Mammary epithelial cell (primary cell): Measurements from ENCODE around the gene NEUROG1.

Experiments used
- CTCF ChIP-seq, 2 donors: IDR thresholded peaks in 1 of 2; conservative IDR thresholded peaks in 1 of 2; 2 replicates each; pipeline ENCODE4 v1.5.1; 2011 to 2012; ENCODE audit warnings: inconsistent platforms in 2 of 2, low read length in 2 of 2, mild to moderate bottlenecking in 2 of 2, control low read depth in 1 of 2, low read depth in 1 of 2; ENCODE audit not compliant: insufficient read depth in 1 of 2; ENCODE audit errors: extremely low read depth in 1 of 2
- EZH2 ChIP-seq: IDR thresholded peaks from 2 replicates; pipeline ENCODE4 v1.6.1; 2012; ENCODE audit warnings: low read length, inconsistent platforms, borderline replicate concordance

DNA sequence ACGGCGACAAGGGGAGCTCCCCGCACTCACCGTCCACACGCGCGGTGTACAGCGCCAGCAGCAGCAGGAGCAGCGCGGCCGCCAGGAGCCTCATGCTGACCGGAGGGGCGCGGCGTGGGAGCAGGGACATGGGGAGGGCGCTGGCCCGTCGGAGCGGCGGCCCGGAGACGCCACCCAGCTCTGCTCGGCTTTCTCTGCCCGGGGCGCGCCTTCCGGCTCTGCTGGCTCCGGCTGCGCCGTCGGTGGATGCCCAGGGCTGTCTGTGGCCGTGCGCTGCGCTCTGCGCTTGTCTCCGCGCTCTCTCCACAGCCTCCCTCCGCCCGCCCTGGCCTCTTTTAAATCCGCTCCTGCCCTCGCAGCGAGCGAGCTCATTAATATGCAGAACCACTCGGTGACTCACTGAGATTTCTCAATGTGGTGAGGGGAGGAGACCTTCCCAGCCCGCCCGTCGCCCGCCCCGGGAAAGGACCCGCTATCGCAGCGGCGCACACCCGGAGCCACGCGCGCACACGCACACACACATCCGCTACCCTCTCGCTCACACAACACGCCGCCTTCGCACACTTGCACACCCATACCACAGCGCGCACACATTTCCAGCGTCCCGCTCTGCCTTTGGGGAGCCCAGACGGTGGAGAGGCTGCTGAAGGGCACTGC lies 43.0 kb upstream of the NEUROG1 start, which contains the start of gene CXCL14:
- TF ChIP-seq CTCF (conservative IDR thresholded peaks at IDR 0.05 in 1 of 2, IDR thresholded peaks at IDR 0.05 in 1 of 2; ENCODE audit: extremely low read depth in 1 of 2, insufficient read depth in 1 of 2, low read depth in 1 of 2, low read length in 2 of 2) (no peak), EZH2 (no peak)
